GM12892 (cell line): Measurements from ENCODE around the gene SNRPD2.
A peak's percentile ranks its signal among the peaks of the same experiment; 100 is the strongest.

ENCODE experiments used
- DNase-seq: peaks from one replicate; pipeline ENCODE4 v3.0.0; 2011; ENCODE audit not compliant: insufficient read length
- FAIRE-seq: peaks from 2 replicates; lab custom pipeline; 2011; peaks lifted over from hg19 to GRCh38; lab: Jason Lieb, UNC
- POLR2A ChIP-seq: IDR thresholded peaks from 2 replicates; pipeline ENCODE4 v1.6.1; 2011; ENCODE audit warnings: low read depth, low read length, control low read depth
- POLR2AphosphoS5 ChIP-seq: IDR thresholded peaks from 2 replicates; pipeline ENCODE4 v1.6.1; 2011; ENCODE audit warnings: low read depth, low read length, control low read depth
- TAF1 ChIP-seq: IDR thresholded peaks from 2 replicates; pipeline ENCODE4 v1.6.1; 2011; ENCODE audit warnings: low read depth, mild to moderate bottlenecking, control low read depth, low read length, borderline replicate concordance

SNRPD2 gene

GRCh38 chr19:45716359-45717130, 24.8 kb upstream of the SNRPD2 start:
- peak; percentile 87 for FAIRE-seq
- no peak for TF ChIP-seq POLR2A
- TF ChIP-seq POLR2AphosphoS5, result no peak
- no peak for TF ChIP-seq TAF1

GRCh38 chr19:45715139-45715538, 23.4 kb upstream of the SNRPD2 start:
- no peak for DNase-seq
- TF ChIP-seq POLR2A (no peak), TAF1 (no peak), POLR2AphosphoS5 (no peak)
- no peak for FAIRE-seq

More at GRCh38 chr19:45716359-45717130, 24.8 kb upstream of the SNRPD2 start:
- DNase-seq, result no peak

GRCh38 chr19:45713141-45713540, 21.4 kb upstream of the SNRPD2 start:
- no peak for FAIRE-seq
- no peak for DNase-seq

DNA sequence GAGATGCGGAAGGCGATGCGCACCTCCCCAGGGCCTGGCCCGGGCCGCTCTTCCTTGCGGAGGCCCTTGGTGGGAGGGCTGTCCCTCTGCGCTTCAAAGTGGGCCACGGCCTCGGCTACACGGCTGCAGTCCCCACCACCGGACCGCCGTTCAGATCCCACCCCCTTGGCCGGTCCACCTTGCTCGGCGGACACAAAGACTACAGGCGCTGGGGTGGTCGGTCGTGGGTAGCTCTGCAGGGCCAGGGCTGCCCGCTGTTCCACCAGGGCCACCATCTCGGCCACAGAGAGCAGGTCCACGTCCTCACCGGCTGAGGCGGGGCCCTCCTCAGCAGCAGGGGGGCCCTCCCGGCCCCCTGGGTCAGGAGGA, 20.9 kb upstream of the SNRPD2 start:
- no peak for FAIRE-seq
- TF ChIP-seq TAF1 (no peak), POLR2A (no peak), POLR2AphosphoS5 (no peak)
- no peak for DNase-seq

More at GRCh38 chr19:45713141-45713540, 21.4 kb upstream of the SNRPD2 start:
- TF ChIP-seq POLR2AphosphoS5, result no peak
- TF ChIP-seq TAF1, result no peak
- TF ChIP-seq POLR2A, result no peak

DNA sequence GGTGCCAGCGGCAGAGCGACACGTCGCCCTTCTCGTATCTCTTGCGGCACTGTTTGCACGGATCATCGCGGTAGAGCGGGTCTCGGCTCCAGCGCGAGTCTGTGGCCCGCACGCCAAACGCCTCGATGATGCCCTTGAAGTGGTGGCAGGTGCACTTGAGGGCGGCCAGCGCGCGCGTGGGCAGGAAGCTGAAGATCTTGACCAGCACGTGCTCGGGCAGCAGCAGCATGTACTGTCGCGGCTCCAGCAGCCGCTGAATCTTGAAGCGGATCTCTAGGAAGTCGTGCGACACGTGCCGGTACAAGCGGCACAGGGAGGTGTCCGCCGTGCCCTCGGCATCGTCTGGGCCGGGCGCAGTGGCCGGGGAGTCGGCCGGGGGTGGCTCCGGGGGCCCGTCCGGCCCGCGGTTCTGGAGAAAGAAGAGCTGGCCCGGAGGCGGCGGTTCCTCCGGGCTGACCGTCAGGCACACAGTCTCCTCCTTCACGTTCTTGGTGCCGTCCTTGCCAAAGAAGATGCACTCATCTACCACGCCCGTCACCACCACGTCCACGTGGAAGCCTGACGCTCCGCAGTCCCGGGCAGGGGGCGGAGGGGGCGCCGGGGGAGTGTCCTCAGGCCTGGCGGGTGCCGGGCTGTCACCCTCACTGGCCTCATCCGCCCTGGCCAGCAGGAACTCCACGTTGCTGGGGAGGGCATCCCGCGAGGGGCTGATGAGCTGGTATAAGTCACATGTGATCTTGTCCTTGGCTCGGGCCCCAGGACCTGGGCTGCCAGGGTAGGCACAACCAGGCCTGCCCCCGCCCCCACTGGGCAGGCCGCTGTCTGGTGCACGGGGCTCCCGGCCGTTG, 20.3 kb upstream of the SNRPD2 start:
- FAIRE-seq (no peak), DNase-seq (no peak)
- TF ChIP-seq TAF1, result no peak
- peak; percentile 40; the same call in 1 of the 2 replicates for TF ChIP-seq POLR2AphosphoS5
- no peak for TF ChIP-seq POLR2A

DNA sequence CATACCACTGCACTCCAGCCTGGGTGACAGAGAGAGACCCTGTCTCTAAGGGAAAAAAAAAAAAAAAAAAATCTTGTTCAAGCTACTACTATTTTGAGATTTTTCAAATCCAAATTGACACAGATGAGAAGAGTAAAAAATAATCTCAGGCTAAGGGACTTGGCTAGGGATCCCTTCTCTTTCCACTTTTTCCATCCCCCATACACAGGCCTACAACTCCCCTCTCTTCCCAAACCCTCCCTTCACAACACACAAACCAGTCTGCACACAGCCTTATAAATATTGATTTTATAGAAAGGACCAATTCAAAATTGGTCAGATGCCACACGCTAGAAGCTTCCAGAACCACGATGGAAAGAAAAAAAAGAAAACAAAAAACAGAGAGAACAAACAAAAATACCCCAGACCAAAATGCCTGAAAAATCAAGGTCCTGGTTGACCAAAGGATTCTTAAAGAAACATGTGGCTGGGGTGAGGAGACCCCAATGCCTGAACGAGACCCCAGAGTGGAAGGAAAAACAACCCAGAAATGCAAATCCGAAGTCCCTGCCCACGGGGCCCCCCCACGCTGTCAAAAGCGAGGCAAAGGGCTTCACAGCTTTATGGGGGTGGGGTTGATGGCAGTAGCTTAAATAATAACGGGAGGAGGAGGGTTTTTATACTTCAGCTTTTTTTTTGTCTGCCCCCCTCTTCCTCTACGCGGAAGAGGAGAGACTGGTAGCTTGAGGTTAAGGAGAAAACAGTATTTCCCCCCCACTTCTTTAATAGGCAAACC, 18.8 kb upstream of the SNRPD2 start:
- no peak for DNase-seq
- FAIRE-seq, result peak; percentile 40
- no peak for TF ChIP-seq TAF1
- TF ChIP-seq POLR2AphosphoS5, result no peak
- TF ChIP-seq POLR2A, result no peak

DNA sequence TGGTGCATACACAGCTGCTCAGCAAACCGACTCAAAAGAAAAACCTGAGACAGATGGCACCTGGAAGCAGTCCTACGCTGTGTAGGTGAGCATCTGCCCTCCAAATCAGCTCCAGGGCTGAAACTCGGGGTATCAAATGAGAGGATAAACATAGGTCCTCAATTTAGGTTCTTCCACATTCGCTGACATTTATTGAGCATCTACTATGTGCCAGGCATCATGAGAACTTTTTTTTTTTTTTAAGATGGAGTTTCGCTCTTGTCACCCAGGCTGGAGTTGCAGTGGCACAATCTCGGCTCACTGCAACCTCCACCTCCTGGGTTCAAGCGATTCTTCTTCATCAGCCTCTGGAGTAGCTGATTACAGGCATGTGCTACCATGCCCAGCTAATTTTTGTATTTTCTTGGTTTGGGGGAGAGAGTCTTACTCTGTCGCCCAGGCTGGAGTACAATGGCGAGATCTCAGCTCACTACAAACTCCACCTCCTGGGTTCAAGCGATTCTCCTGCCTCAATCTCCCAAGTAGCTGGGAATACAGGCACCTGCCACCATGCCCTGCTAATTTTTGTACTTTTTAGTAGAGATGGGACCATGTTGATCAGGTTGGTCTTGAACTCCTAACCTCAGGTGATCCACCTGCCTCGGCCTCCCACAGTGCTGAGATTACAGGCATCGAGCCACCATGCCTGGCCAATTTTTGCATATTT, 14.1 kb upstream of the SNRPD2 start:
- TF ChIP-seq POLR2A (no peak; the same call in 1 of the 2 replicates), TAF1 (no peak), POLR2AphosphoS5 (no peak)
- no peak for DNase-seq
- peak; percentile 5 for FAIRE-seq

- no peak for DNase-seq
- FAIRE-seq, result no peak
- TF ChIP-seq TAF1 (no peak), POLR2A (no peak), POLR2AphosphoS5 (peak; percentile 24; the same call in 1 of the 2 replicates)
These were observed 13.4 kb upstream of the SNRPD2 start for GRCh38 chr19:45705115-45705514.

- FAIRE-seq (no peak), DNase-seq (no peak)
- TF ChIP-seq POLR2AphosphoS5, result no peak
- no peak for TF ChIP-seq TAF1
- no peak for TF ChIP-seq POLR2A
These were observed 9.9 kb upstream of the SNRPD2 start for GRCh38 chr19:45701676-45702075.

DNA sequence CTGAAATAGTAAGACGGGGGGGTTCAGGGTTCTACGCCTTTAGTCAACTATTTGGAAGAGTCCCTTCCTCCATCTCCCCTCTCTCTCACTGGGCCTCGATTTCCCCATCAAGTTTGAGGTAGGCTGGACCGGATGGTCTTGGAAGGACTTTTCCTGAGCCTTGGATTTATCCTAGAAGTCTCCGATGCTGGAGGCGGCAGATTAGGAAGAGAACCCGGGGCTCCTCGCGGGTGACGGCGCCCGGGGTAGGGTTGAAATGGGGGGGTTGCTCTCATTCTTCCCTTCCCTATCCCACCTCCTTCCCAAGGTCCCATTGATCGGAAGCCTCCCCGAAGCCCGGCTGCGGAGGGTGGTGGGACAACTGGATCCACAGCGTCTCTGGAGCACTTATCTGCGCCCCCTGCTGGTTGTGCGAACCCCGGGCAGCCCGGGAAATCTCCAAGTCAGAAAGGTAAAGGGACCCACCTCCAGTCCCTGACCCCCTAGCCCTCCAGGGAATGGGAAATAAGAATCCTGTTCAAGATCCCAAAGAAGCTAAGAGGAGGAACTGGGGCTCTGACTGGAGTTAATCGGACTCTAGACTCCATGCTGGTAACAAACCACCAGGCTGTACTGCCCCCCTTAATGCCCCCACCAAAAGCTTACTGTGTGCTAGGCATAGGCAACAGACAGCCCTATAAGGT, 1.5 kb upstream of the SNRPD2 start:
- DNase-seq, result peak; percentile 67
- TF ChIP-seq POLR2AphosphoS5 (no peak), TAF1 (no peak), POLR2A (no peak)
- peak; percentile 44 for FAIRE-seq
